KMS-11 (cell line): Measurements from ENCODE around the gene ATP9B.

Experiments
- H2AFZ ChIP-seq: fragments of 200-600 bp; sonication (generic); 2 replicates; pipeline ENCODE4 v1.6.1; 2016; ENCODE audit warnings: antibody characterized with exemption, mixed run types, low read depth
- H3K27ac ChIP-seq: fragments of 200-600 bp; sonication (generic); 2 replicates; pipeline ENCODE4 v1.6.1; 2016; ENCODE audit warnings: mild to moderate bottlenecking, mixed run types
- H3K27me3 ChIP-seq: fragments of 200-600 bp; sonication (generic); 2 replicates; pipeline ENCODE4 v1.6.1; 2017; ENCODE audit warnings: mild to moderate bottlenecking, low read depth, mixed run types, moderate library complexity; ENCODE audit not compliant: insufficient read depth
- H3K36me3 ChIP-seq: fragments of 200-600 bp; sonication (generic); 2 replicates; pipeline ENCODE4 v1.6.1; 2017; ENCODE audit warnings: mild to moderate bottlenecking, mixed run types; ENCODE audit not compliant: insufficient read depth
- H3K4me1 ChIP-seq: fragments of 200-600 bp; sonication (generic); 2 replicates; pipeline ENCODE4 v1.6.1; 2016; ENCODE audit warnings: mild to moderate bottlenecking, low read depth, mixed run types; ENCODE audit not compliant: poor library complexity, severe bottlenecking
- H3K4me2 ChIP-seq: fragments of 200-600 bp; sonication (generic); 2 replicates; pipeline ENCODE4 v1.7.0; 2016; ENCODE audit warnings: mild to moderate bottlenecking, mixed run types
- H3K4me3 ChIP-seq: fragments of 200-600 bp; sonication (generic); IDR thresholded peaks from 2 replicates; pipeline ENCODE4 v1.6.1; 2017; ENCODE audit warnings: low read depth, low read length, mixed read lengths; ENCODE audit not compliant: insufficient read depth
- H3K79me2 ChIP-seq: fragments of 200-600 bp; sonication (generic); 2 replicates; pipeline ENCODE4 v1.6.1; 2016; ENCODE audit warnings: low read depth, mixed run types; ENCODE audit not compliant: insufficient read depth
- H3K9ac ChIP-seq: fragments of 200-600 bp; sonication (generic); 2 replicates; pipeline ENCODE4 v1.6.1; 2016; ENCODE audit warnings: mild to moderate bottlenecking, mixed run types
- H4K20me1 ChIP-seq: fragments of 200-600 bp; sonication (generic); 2 replicates; pipeline ENCODE4 v1.6.1; 2016; ENCODE audit warnings: mild to moderate bottlenecking, mixed run types; ENCODE audit not compliant: insufficient read depth
- TF ChIP-seq, protein P1 (sequence below): fragments of 200-600 bp; sonication (generic); conservative IDR thresholded peaks from 2 replicates; pipeline ENCODE4 v1.6.1; 2017; ENCODE audit warnings: low read depth, mild to moderate bottlenecking, antibody characterized with exemption, low read length, moderate library complexity, mixed read lengths

The ATP9B gene

DNA sequence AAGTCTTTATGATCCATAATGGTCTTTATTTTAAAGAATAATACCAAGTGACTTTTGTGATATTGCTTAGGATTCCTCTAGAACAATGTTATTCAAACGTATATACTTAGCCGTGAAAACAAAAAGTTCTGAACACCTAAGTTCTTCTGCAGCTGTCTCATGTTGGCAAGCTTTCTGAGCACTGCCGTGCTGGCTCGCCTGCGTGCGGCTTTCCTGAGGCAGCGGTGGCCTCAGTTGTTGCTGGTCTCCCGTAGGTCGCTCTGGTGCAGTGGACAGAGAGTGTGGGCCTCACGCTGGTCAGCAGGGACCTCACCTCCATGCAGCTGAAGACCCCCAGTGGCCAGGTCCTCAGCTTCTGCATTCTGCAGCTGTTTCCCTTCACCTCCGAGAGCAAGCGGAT is 259.7 kb downstream of the ATP9B start:
- H3K79me2 ChIP-seq: no peaks in the 10 kb centered on the region
- H3K4me3 ChIP-seq: no peak overlapping the region
- no peak overlapping the region for H2AFZ ChIP-seq
- no peaks in the 10 kb centered on the region for H3K4me1 ChIP-seq
- H3K9ac ChIP-seq: no peak overlapping the region
- TF ChIP-seq, protein P1, sequence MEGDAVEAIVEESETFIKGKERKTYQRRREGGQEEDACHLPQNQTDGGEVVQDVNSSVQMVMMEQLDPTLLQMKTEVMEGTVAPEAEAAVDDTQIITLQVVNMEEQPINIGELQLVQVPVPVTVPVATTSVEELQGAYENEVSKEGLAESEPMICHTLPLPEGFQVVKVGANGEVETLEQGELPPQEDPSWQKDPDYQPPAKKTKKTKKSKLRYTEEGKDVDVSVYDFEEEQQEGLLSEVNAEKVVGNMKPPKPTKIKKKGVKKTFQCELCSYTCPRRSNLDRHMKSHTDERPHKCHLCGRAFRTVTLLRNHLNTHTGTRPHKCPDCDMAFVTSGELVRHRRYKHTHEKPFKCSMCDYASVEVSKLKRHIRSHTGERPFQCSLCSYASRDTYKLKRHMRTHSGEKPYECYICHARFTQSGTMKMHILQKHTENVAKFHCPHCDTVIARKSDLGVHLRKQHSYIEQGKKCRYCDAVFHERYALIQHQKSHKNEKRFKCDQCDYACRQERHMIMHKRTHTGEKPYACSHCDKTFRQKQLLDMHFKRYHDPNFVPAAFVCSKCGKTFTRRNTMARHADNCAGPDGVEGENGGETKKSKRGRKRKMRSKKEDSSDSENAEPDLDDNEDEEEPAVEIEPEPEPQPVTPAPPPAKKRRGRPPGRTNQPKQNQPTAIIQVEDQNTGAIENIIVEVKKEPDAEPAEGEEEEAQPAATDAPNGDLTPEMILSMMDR: no peak
- peaks cover 13% of the 10 kb centered on the region; the same call in 1 of the 2 replicates for H3K36me3 ChIP-seq
- no peak overlapping the region for H3K27ac ChIP-seq
- no peaks in the 10 kb centered on the region for H3K27me3 ChIP-seq
- H3K4me2 ChIP-seq: no peak overlapping the region
- H4K20me1 ChIP-seq: no peaks in the 10 kb centered on the region

DNA sequence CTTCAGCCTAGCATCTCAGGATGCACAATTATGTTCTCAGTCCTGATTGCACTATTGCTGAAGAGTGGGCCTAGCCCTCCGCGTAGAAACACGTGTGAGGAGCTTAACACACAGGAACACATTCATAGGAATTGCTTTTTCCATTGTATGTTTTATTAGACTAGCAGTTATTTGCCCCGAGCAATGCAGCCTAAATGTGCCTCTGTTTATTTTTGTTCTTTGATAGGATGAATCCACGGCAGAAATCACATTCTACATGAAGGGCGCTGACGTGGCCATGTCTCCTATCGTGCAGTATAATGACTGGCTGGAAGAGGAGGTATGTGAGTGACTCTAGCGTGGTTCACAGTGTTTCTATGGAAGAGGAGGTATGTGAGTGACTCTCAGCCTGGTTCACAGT is 260.6 kb downstream of the ATP9B start:
- no peak overlapping the region for H3K27ac ChIP-seq
- no peak overlapping the region for H3K4me3 ChIP-seq
- H3K4me1 ChIP-seq: no peaks in the 10 kb centered on the region
- H4K20me1 ChIP-seq: no peaks in the 10 kb centered on the region
- peaks cover 13% of the 10 kb centered on the region; the same call in 1 of the 2 replicates for H3K36me3 ChIP-seq
- H2AFZ ChIP-seq: no peak overlapping the region
- H3K79me2 ChIP-seq: no peaks in the 10 kb centered on the region
- no peaks in the 10 kb centered on the region for H3K27me3 ChIP-seq
- H3K9ac ChIP-seq: no peak overlapping the region
- no peak overlapping the region for H3K4me2 ChIP-seq
- TF ChIP-seq, protein P1: no peak

DNA sequence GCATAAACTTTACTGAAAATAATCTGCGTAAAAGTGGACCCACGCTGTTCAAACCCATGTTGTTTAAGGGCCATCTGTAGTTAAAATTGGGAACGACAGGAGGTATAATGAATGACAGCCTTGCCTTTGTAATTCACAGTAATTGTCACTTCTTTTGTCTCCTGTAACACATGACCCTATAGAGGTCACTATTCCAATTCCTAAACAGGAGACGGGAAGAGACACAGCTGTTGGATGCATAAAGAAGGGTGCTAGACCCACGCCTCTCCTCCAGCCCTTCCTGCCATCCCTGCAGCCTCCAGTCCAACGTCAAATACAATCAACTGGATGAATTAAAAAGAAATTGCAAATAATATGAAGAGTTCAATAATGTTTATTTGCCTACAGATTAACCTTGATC is 263.5 kb downstream of the ATP9B start:
- H3K27ac ChIP-seq: no peak overlapping the region
- no peak overlapping the region for H2AFZ ChIP-seq
- H3K36me3 ChIP-seq: peaks cover 13% of the 10 kb centered on the region; the same call in 1 of the 2 replicates
- H3K27me3 ChIP-seq: no peaks in the 10 kb centered on the region
- TF ChIP-seq, protein P1: no peak
- H3K4me2 ChIP-seq: no peak overlapping the region
- no peak overlapping the region for H3K4me3 ChIP-seq
- no peaks in the 10 kb centered on the region for H3K79me2 ChIP-seq
- H3K9ac ChIP-seq: no peak overlapping the region
- no peaks in the 10 kb centered on the region for H4K20me1 ChIP-seq
- no peaks in the 10 kb centered on the region for H3K4me1 ChIP-seq

DNA sequence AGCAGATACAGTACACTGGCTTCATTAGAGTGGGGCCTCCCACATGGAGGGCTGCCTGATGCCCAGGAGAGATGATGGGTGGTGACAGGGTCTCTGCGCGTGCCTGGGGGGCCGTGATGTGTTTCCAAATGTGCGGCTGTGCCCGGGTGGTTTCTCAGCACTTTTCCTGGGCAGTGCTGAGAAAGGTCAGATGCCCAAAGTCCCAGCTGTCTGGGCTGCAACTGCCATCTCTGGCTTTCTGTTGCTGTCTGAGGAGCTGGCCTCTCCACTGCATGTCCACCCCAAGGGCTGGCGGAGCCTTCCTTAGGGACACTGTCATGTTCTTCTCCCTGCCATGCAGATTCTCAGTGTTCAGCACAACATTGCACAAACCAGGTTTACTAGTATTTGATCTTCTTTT is 263.9 kb downstream of the ATP9B start:
- Histone ChIP-seq H3K27ac (no peak overlapping the region), H3K4me2 (no peak overlapping the region), H3K27me3 (no peaks in the 10 kb centered on the region), H2AFZ (no peak overlapping the region), H3K79me2 (no peaks in the 10 kb centered on the region), H3K4me1 (no peaks in the 10 kb centered on the region), H3K9ac (no peak overlapping the region), H3K4me3 (no peak overlapping the region), H3K36me3 (peaks cover 13% of the 10 kb centered on the region; the same call in 1 of the 2 replicates), H4K20me1 (no peaks in the 10 kb centered on the region)
- TF ChIP-seq, protein P1: no peak
